Uterus (tissue), 2 donors: ENCODE measurements around the gene CACNA1C.

ENCODE experiments used
- POLR2A ChIP-seq, 2 donors: fragments of 450-650 bp; IDR thresholded peaks; one replicate each; pipeline ENCODE4 v1.6.1; 2016; ENCODE audit warnings: antibody characterized with exemption in 2 of 2, mild to moderate bottlenecking in 1 of 2, moderate library complexity in 1 of 2
- TF ChIP-seq, protein P1 (sequence below), 4 experiments: fragments of 200-600 bp in 2 of 4; fragments of 450-650 bp in 2 of 4; sonication (generic) in 2 of 4; IDR thresholded peaks; one replicate each; pipeline ENCODE4 v1.5.1; 2016 to 2019; ENCODE audit warnings: antibody characterized with exemption in 4 of 4, mild to moderate bottlenecking in 2 of 4, moderate library complexity in 1 of 4

DNA sequence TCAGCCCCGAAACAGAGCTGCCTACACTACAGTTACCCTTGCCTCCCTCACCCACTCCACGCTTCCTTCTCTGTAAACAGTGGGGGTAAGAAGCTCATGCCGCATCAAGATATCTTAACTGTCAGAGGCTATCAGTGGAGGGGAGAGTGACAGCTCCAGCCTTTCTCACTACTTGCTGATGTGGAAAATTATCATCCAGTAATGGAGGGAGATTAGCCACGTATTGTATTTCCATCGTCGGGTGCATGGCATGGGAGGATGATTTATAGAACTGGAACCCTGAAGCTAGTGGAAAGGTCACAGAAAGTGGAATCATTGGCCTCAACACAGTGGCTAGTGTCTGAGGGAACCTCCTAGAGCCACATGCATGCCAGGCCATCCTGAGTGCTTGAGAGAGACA is 471.1 kb downstream of the CACNA1C start:
- TF ChIP-seq, protein P1, sequence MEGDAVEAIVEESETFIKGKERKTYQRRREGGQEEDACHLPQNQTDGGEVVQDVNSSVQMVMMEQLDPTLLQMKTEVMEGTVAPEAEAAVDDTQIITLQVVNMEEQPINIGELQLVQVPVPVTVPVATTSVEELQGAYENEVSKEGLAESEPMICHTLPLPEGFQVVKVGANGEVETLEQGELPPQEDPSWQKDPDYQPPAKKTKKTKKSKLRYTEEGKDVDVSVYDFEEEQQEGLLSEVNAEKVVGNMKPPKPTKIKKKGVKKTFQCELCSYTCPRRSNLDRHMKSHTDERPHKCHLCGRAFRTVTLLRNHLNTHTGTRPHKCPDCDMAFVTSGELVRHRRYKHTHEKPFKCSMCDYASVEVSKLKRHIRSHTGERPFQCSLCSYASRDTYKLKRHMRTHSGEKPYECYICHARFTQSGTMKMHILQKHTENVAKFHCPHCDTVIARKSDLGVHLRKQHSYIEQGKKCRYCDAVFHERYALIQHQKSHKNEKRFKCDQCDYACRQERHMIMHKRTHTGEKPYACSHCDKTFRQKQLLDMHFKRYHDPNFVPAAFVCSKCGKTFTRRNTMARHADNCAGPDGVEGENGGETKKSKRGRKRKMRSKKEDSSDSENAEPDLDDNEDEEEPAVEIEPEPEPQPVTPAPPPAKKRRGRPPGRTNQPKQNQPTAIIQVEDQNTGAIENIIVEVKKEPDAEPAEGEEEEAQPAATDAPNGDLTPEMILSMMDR (IDR thresholded peaks at IDR 0.05) = no peak
- TF ChIP-seq POLR2A (IDR thresholded peaks at IDR 0.05) = no peak
